HG02571 (cell line): ENCODE measurements around the gene PFN4.

Experiments used
- ATAC-seq: cut with Tn5 transposase; IDR thresholded peaks from one replicate; pipeline ENCODE4 v1.9.1; 2021; ENCODE audit warnings: mild to moderate bottlenecking, moderate library complexity; ENCODE audit not compliant: unreplicated experiment

PFN4 gene

GRCh38 chr2:24082787-24083566, 40.2 kb downstream of the PFN4 start:
- ATAC-seq = no peak

- ATAC-seq = no peak
Observed at GRCh38 chr2:24080701-24081100, 42.4 kb downstream of the PFN4 start.

GRCh38 chr2:24077879-24078278, 45.3 kb downstream of the PFN4 start:
- no peak for ATAC-seq

GRCh38 chr2:24077535-24077877, 45.6 kb downstream of the PFN4 start:
- ATAC-seq = no peak

GRCh38 chr2:24076849-24077534, 46.1 kb downstream of the PFN4 start:
- no peak for ATAC-seq

GRCh38 chr2:24075915-24076848, 47.0 kb downstream of the PFN4 start, which contains the start of gene SF3B6:
Gene SF3B6, minus strand, starts transcription at chr2:24076326. Its CDS starts 97 bp downstream, at chr2:24076229.
- peak; percentile 94 for ATAC-seq

- ATAC-seq = no peak
Observed at GRCh38 chr2:24075259-24075658, 47.9 kb downstream of the PFN4 start.

- no peak for ATAC-seq
Observed at GRCh38 chr2:24073816-24074215, 49.3 kb downstream of the PFN4 start.

- ATAC-seq = no peak
Observed at GRCh38 chr2:24072259-24072658, 50.9 kb downstream of the PFN4 start.

- ATAC-seq = no peak
Observed at GRCh38 chr2:24065341-24065740, 57.8 kb downstream of the PFN4 start.
